Karpas-422 (cell line): ENCODE data around the gene MAP2K3. TPM values are rescaled to one million over a fixed set of nuclear protein-coding genes. Genes with fewer than 3 reads are reported as not detected.
"Not testable (repeated sequence)": the region's sequence is repeated elsewhere in the genome, so short reads cannot be mapped to it uniquely, and the experiment has no call there.

Experiments
- DNase-seq: peaks from one replicate; pipeline ENCODE4 v3.0.0-alpha.2; 2015
- H2AFZ ChIP-seq: fragments of 200-600 bp; sonication (generic); 2 replicates; pipeline ENCODE4 v1.6.1; 2014; ENCODE audit warnings: antibody characterized with exemption, low read length, mixed read lengths
- H3K27ac ChIP-seq: fragments of 200-600 bp; sonication (generic); 2 replicates; pipeline ENCODE4 v1.5.1; 2014; ENCODE audit warnings: mild to moderate bottlenecking, low read length, moderate library complexity
- H3K27me3 ChIP-seq: fragments of 200-600 bp; sonication (generic); 2 replicates; pipeline ENCODE4 v1.6.1; 2014; ENCODE audit warnings: low read length, mixed read lengths
- H3K36me3 ChIP-seq: fragments of 200-600 bp; sonication (generic); 2 replicates; pipeline ENCODE4 v1.6.1; 2014; ENCODE audit warnings: low read length, mixed read lengths; ENCODE audit not compliant: insufficient read depth
- H3K4me1 ChIP-seq: fragments of 200-600 bp; sonication (generic); 2 replicates; pipeline ENCODE4 v1.6.1; 2014; ENCODE audit warnings: mild to moderate bottlenecking, low read length, mixed read lengths
- H3K4me2 ChIP-seq: fragments of 200-600 bp; sonication (generic); 2 replicates; pipeline ENCODE4 v1.6.1; 2014; ENCODE audit warnings: low read length, low read depth, mild to moderate bottlenecking; ENCODE audit not compliant: poor library complexity, severe bottlenecking
- H3K4me3 ChIP-seq: fragments of 200-600 bp; sonication (generic); 2 replicates; pipeline ENCODE4 v1.5.1; 2014; ENCODE audit warnings: mild to moderate bottlenecking, antibody characterized with exemption, low read length, mixed read lengths
- H3K79me2 ChIP-seq: fragments of 200-600 bp; sonication (generic); 2 replicates; pipeline ENCODE4 v1.6.1; 2014; ENCODE audit warnings: mild to moderate bottlenecking, low read length, mixed read lengths
- H3K9ac ChIP-seq: fragments of 200-600 bp; sonication (generic); 2 replicates; pipeline ENCODE4 v1.6.0; 2014; ENCODE audit warnings: low read length
- H3K9me2 ChIP-seq: fragments of 200-600 bp; sonication (generic), shearing (Covaris generic); replicated peaks from 2 replicates; pipeline ENCODE4 v1.6.0; 2014; ENCODE audit warnings: mild to moderate bottlenecking, low read length, moderate library complexity; ENCODE audit not compliant: insufficient read depth
- H3K9me3 ChIP-seq: fragments of 300-700, 200-600 bp; sonication (generic); 2 replicates; pipeline ENCODE4 v1.6.1; 2014; ENCODE audit warnings: low read length, mixed read lengths
- H4K20me1 ChIP-seq: fragments of 200-600 bp; sonication (generic); 2 replicates; pipeline ENCODE4 v1.6.1; 2014; ENCODE audit warnings: mild to moderate bottlenecking, antibody characterized with exemption, low read length, low read depth; ENCODE audit not compliant: insufficient read depth
- total RNA-seq: library from RNA; depleted of rRNA; stranded (reverse); fragments of >200 nt; shearing (Covaris generic); gene quantifications from 2 replicates; pipeline ENCODE4 v1.2.3, GENCODE V29; 2014; ENCODE audit warnings: low replicate concordance

MAP2K3 gene
- total RNA-seq, 1 experiment from 2014 or later: 49.4 TPM

DNA sequence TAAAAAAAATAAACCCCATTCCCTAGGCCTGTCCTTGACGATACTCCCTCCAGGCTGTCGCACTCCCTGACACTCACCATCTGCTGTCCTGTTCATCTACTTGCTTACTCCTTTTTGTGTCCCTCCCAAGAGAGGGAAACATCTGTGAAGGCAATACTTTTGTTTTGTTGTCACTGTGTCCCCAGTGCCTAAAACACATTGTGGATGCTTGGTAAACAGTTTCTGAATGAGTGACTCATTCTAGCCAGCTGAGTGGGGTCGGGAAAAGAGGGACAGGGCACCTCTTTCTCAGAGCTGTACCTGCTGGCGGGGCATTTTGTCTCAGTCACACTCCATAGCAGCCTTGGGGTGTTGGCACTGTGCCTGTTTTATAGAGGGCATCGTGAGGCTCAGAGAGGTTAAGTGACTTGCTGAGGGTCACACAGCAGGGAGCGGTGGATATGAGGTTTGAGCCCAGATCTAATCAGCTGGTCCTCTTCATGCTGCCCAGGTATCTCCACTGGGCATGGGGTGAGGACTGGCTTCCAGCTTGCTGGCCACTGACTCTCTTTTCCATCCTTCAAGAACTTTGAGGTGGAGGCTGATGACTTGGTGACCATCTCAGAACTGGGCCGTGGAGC is 15.6 kb downstream of the MAP2K3 start:
- Histone ChIP-seq H3K4me3 (no peak overlapping the region), H3K9me2 (no peaks in the 10 kb centered on the region), H3K4me1 (no peaks in the 10 kb centered on the region), H3K79me2 (peaks cover 8% of the 10 kb centered on the region), H3K27me3 (no peaks in the 10 kb centered on the region), H3K9ac (no peak overlapping the region), H3K27ac (no peak overlapping the region), H3K4me2 (no peak overlapping the region), H2AFZ (no peak overlapping the region), H3K9me3 (no peaks in the 10 kb centered on the region), H3K36me3 (peaks cover 28% of the 10 kb centered on the region), H4K20me1 (peaks cover 19% of the 10 kb centered on the region; the same call in 1 of the 2 replicates)
- DNase-seq: no peak

DNA sequence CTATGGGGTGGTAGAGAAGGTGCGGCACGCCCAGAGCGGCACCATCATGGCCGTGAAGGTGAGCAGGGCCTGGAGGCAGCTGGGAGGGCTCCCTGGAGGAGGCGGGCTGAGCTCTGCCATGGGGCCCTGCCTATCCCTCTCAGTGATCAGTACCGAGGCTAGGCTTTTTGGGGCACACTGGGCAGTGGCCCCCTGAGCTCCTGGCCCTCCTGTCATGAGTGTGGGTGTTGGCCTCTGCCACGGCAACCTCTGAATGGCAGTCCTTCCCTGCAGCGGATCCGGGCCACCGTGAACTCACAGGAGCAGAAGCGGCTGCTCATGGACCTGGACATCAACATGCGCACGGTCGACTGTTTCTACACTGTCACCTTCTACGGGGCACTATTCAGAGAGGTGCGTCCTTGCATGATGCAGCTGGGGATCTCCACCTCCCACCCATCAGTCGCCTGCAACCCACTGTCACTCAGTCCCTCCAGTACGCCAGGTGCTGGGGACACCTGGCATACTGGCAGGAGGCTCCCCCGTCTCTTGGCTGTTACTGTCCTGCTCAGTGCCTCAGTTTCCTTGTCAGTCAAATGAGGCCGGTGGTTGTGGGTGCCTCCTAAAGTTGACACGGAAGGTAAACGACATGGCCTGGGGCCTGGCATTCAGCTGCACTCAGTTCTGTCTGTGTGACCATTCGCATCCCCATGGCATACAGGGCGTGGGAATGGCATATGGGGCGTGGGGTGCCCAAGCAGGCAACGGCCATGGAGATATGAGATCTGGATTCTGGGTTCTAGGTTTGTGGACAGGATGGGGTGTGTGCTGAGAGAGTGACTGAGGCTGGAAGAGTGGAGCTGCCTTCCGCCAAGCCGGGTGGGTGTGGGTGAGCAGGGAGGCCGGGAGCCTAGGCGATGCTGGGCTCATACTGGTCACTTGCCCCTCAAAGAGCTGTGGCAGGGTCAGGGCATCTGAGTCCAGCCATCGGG is 16.4 kb downstream of the MAP2K3 start:
- Histone ChIP-seq H3K4me1 (no peaks in the 10 kb centered on the region), H3K9ac (no peak overlapping the region), H3K4me2 (no peak overlapping the region), H3K36me3 (peaks cover 28% of the 10 kb centered on the region), H3K4me3 (no peak overlapping the region), H3K9me2 (no peaks in the 10 kb centered on the region), H3K27ac (no peak overlapping the region), H3K27me3 (no peaks in the 10 kb centered on the region), H3K9me3 (no peaks in the 10 kb centered on the region), H3K79me2 (peaks cover 8% of the 10 kb centered on the region), H2AFZ (no peak overlapping the region), H4K20me1 (peaks cover 19% of the 10 kb centered on the region; the same call in 1 of the 2 replicates)
- no peak for DNase-seq

DNA sequence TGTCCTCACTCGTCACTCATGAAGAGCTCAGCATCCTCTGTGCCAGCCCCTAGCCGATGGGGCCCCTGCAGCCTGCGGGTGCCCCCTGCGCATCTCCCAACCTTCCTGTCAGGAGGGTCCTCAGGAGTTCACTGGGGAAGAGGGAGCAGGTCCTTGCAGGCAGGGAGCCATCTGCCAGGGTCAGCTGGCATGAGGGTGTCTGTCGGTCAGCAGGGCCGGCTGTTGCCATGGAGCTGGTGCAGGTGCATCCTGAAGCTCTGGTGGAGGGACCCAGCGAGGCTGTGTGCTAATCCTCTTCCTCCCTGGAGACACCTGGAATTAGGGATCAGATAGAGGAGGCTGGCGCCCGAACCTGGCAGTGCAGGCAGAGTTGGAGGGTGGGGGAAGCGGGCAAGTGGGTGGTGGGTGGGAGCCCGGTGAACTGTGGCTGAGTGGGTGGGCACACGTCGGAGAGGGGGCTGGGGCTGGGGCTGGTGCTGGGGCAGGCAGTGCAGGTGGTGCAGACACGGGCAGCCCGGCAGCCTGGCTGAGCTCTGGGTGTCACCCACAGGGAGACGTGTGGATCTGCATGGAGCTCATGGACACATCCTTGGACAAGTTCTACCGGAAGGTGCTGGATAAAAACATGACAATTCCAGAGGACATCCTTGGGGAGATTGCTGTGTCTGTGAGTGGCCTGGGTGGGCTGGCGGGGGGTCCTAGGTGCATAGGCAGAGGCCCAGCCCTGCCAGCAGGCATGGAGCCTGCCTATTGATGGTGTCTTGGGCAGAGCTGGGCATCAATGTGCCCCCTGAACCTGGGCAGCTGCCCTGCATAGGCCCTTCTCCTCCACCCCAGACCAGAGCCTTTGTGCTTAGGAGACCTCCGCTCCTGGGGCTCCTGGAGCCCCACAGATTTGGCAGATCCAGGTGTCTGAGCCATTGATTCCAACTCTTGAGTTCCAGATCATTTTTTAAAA is 17.4 kb downstream of the MAP2K3 start:
- Histone ChIP-seq H3K9me3 (no peaks in the 10 kb centered on the region), H3K9me2 (no peaks in the 10 kb centered on the region), H3K27ac (no peak overlapping the region), H3K79me2 (no peaks in the 10 kb centered on the region), H3K36me3 (peaks cover 35% of the 10 kb centered on the region), H3K4me2 (no peak overlapping the region), H3K9ac (no peak overlapping the region), H3K4me1 (no peaks in the 10 kb centered on the region), H3K4me3 (no peak overlapping the region), H3K27me3 (no peaks in the 10 kb centered on the region), H4K20me1 (peaks cover 13% of the 10 kb centered on the region; the same call in 1 of the 2 replicates), H2AFZ (no peak overlapping the region)
- no peak for DNase-seq

DNA sequence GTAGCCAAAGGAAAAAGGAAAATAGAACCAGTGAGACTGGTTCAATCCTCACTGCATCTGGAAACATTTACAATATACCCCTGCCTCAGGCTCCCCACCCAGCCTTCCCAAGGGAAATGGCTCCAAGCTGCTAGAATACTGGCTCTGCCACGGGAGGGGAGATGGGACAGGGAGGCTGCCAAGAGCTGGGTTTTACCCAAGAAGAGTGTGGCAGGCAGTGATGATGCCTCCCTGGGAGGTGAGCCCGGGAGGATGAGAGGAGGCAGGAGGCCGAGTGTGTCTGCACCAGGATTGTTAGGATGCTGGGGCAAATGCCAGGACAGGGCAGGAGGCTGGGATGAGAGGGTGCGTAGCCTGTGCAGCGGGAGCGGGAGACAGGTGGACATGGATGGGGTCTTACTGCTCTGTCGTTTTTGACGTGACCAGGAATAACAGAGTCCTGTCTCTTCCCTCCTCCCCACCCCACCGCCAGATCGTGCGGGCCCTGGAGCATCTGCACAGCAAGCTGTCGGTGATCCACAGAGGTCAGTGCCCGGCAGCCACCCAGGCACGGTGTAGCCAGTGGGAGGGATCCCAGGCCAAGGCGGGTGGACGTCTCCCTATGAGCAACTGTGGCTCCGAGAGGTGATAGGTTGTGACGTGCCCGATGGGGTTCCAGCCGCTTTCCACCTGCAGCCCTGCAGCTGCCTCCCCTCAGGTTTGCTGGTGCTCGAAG is 18.4 kb downstream of the MAP2K3 start:
- H2AFZ ChIP-seq: no peak overlapping the region
- no peaks in the 10 kb centered on the region for H3K9me2 ChIP-seq
- 0 out of 2 replicates have a peak, but pooled peaks cover 5% of the 10 kb centered on the region for H4K20me1 ChIP-seq
- no peaks in the 10 kb centered on the region for H3K27me3 ChIP-seq
- no peak overlapping the region for H3K4me2 ChIP-seq
- no peaks in the 10 kb centered on the region for H3K4me1 ChIP-seq
- H3K79me2 ChIP-seq: no peaks in the 10 kb centered on the region
- DNase-seq: no peak
- no peaks in the 10 kb centered on the region for H3K9me3 ChIP-seq
- peaks cover 38% of the 10 kb centered on the region for H3K36me3 ChIP-seq
- no peak overlapping the region for H3K4me3 ChIP-seq
- H3K27ac ChIP-seq: no peak overlapping the region
- no peak overlapping the region for H3K9ac ChIP-seq

DNA sequence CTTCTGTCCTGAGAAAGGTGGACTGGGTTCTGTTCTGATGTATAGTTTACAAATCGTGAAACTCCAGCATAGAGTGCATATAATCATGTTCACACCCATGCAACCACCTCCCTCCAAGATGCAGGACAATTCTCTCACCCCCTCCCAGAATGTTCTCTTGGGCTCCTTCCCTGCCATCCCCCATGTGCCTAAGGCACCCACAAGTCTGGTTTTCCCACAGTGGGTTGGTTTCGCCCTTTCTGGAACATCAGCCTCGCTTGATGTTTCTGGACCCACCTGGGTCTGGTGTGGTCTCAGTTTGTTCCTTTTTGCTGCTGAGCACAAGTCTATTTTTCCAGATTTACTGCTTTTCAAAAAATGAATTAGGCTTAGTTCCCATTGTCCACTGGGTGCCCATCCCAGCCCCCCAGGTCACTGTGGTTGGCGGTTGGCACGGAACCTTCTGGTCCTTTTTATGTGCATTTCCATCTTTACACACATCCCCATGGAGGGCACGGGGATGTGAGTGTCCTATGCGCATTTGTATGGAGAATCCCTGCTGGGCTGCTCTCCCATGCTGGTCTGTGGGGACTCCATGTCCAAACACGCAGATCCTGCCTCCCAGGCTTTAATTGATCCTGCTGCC is 19.0 kb downstream of the MAP2K3 start:
- H3K27me3 ChIP-seq: no peaks in the 10 kb centered on the region
- no peaks in the 10 kb centered on the region for H3K79me2 ChIP-seq
- H3K4me2 ChIP-seq: no peak overlapping the region
- DNase-seq: no peak
- H3K9me2 ChIP-seq: no peaks in the 10 kb centered on the region
- no peak overlapping the region for H3K4me3 ChIP-seq
- H4K20me1 ChIP-seq: no peaks in the 10 kb centered on the region
- H3K9me3 ChIP-seq: peaks cover under 1% of the 10 kb centered on the region; the same call in 1 of the 2 replicates
- H3K9ac ChIP-seq: no peak overlapping the region
- no peak overlapping the region for H3K27ac ChIP-seq
- no peaks in the 10 kb centered on the region for H3K4me1 ChIP-seq
- no peak overlapping the region for H2AFZ ChIP-seq
- peaks cover 41% of the 10 kb centered on the region for H3K36me3 ChIP-seq

DNA sequence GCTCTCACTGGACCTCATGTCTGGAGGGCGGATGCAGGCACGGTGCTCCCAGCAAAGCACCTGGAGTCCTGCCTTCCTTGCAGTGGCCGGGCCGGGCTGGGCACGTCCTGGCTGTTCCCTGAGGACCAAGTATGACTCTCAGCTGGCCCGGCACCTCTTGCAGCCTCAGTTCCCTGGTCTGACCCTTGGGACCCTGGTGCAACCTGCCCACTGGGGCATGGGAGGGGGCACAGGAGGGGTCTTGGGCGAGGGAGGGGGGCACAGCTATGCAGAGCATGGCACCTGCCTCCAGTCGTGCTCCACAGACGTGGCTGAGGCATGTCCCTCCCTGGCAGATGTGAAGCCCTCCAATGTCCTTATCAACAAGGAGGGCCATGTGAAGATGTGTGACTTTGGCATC is 19.6 kb downstream of the MAP2K3 start:
- Histone ChIP-seq H3K4me3 (no peak overlapping the region), H3K4me1 (no peaks in the 10 kb centered on the region), H3K36me3 (peaks cover 47% of the 10 kb centered on the region), H3K9me3 (peaks cover 5% of the 10 kb centered on the region; the same call in 1 of the 2 replicates), H3K4me2 (no peak overlapping the region), H3K9me2 (no peaks in the 10 kb centered on the region), H3K27ac (no peak overlapping the region), H3K9ac (no peak overlapping the region), H4K20me1 (no peaks in the 10 kb centered on the region), H3K79me2 (no peaks in the 10 kb centered on the region), H2AFZ (no peak overlapping the region), H3K27me3 (no peaks in the 10 kb centered on the region)
- no peak for DNase-seq

DNA sequence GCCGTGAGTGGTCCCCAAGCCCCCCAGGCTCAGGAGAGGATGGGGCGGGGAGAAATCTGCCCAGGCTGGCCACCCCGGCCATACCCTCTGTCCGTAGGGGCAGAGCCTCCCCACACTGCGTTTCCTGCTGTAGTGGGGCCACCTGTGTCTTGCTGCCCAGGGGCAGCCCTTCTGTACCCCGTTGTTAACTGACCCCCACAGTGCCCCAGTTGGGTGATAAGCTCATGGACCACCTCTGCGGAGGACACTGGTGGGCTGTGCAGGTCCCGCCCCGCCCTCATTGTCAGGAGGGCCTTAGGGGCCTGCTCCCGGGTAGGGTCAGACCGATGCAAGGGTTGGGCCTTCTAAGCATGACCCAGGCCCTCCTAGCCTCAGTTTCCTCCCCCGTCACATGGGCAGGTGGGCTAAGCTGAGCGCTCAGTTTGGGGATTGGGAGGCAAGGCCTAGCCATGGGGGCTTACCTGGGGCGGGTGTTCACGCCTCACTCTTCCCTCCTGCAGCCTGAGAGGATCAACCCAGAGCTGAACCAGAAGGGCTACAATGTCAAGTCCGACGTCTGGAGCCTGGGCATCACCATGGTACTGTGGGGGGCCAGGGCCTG is 20.1 kb downstream of the MAP2K3 start:
- not testable (repeated sequence) for H3K27ac ChIP-seq, H4K20me1 ChIP-seq, H3K9me3 ChIP-seq, H3K9ac ChIP-seq, H3K4me2 ChIP-seq, H3K9me2 ChIP-seq, H3K4me3 ChIP-seq, DNase-seq, H3K4me1 ChIP-seq, H2AFZ ChIP-seq, H3K79me2 ChIP-seq, H3K27me3 ChIP-seq
- H3K36me3 ChIP-seq: peaks cover 48% of the 10 kb centered on the region
